HG02759 (cell line): Measurements from ENCODE around the gene SPDYE2B.
"Not testable (repeated sequence)": the region's sequence is repeated elsewhere in the genome, so short reads cannot be mapped to it uniquely, and the experiment has no call there.

ENCODE experiments used
- ATAC-seq: cut with Tn5 transposase; IDR thresholded peaks from one replicate; pipeline ENCODE4 v1.9.1; 2021; ENCODE audit warnings: mild to moderate bottlenecking, moderate library complexity; ENCODE audit not compliant: unreplicated experiment

The SPDYE2B gene

GRCh38 chr7:102697642-102698512 lies 47.8 kb downstream of the SPDYE2B start:
- ATAC-seq, result not testable (repeated sequence)

- ATAC-seq, result not testable (repeated sequence)
Observed at GRCh38 chr7:102698962-102699750, 49.0 kb downstream of the SPDYE2B start.
